Spleen (tissue), 11 donors: ENCODE data around the gene RSL1D1. TPM values are rescaled to one million over a fixed set of nuclear protein-coding genes. Genes with fewer than 3 reads are reported as not detected.
A peak's percentile ranks its signal among the peaks of the same experiment; 100 is the strongest.

ENCODE experiments used
- DNase-seq: peaks from one replicate; pipeline ENCODE4 v3.0.0-alpha.2; 2020
- H3K27ac ChIP-seq, 8 donors: fragments of 200-600 bp; sonication (generic) in 7 of 8; 1 replicate in 4 of 8; 2 replicates in 4 of 8; pipeline versions ENCODE4 v1.5.0 to v1.8.0; 2016 to 2021; ENCODE audit warnings: inconsistent platforms in 4 of 8, mild to moderate bottlenecking in 4 of 8, moderate library complexity in 1 of 8
- H3K27me3 ChIP-seq, 7 donors: fragments of 200-600 bp; sonication (generic) in 6 of 7; replicated peaks in 1 of 7; 1 replicate in 4 of 7; 2 replicates in 3 of 7; pipeline versions ENCODE4 v1.5.0 to v1.8.0; 2016 to 2021; ENCODE audit warnings: inconsistent platforms in 3 of 7, mild to moderate bottlenecking in 1 of 7
- H3K36me3 ChIP-seq, 6 donors: fragments of 200-600 bp; sonication (generic) in 5 of 6; 1 replicate in 4 of 6; 2 replicates in 2 of 6; pipeline versions ENCODE4 v1.5.0 to v1.8.0; 2016 to 2021; ENCODE audit warnings: inconsistent platforms in 2 of 6
- H3K4me1 ChIP-seq, 6 donors: fragments of 200-600 bp; sonication (generic) in 5 of 6; 1 replicate in 3 of 6; 2 replicates in 3 of 6; pipeline versions ENCODE4 v1.5.0 to v1.8.0; 2016 to 2021; ENCODE audit warnings: inconsistent platforms in 3 of 6
- H3K4me3 ChIP-seq, 8 donors: fragments of 200-600 bp; sonication (generic) in 7 of 8; 1 replicate in 4 of 8; 2 replicates in 4 of 8; pipeline versions ENCODE4 v1.5.0 to v1.8.0; 2016 to 2021; ENCODE audit warnings: inconsistent platforms in 4 of 8, mild to moderate bottlenecking in 4 of 8, moderate library complexity in 2 of 8
- H3K9me3 ChIP-seq, 8 donors: fragments of 200-600 bp; sonication (generic) in 7 of 8; 1 replicate in 4 of 8; 2 replicates in 4 of 8; pipeline versions ENCODE4 v1.5.0 to v1.8.0; 2016 to 2021; ENCODE audit warnings: inconsistent platforms in 4 of 8
- POLR2A ChIP-seq, 3 donors: fragments of 450-650 bp; IDR thresholded peaks; one replicate each; pipeline ENCODE4 v1.5.1; 2017; ENCODE audit warnings: antibody characterized with exemption in 3 of 3, mild to moderate bottlenecking in 1 of 3
- POLR2AphosphoS5 ChIP-seq, 3 donors: sonication (generic); formaldehyde crosslinking; IDR thresholded peaks; one replicate each; pipeline ENCODE4 v1.5.1; 2017; ENCODE audit warnings: antibody characterized with exemption in 3 of 3
- WGBS, 5 donors: extraction: QIAGEN DNeasy Blood & Tissue Kit in 3 of 5; methylation state at CpG; one replicate each; pipeline versions ENCODE4 v1.1.5 to v1.1.7; 2013 to 2018; 5-methylcytosine and 5-hydroxymethylcytosine counted together
- intact Hi-C: fragments of 100-400 bp; cut with DNase I; formaldehyde crosslinking; loops from one replicate; pipeline ENCODE4 v1.15.0; 2023; ENCODE audit warnings: low total_unique reads
- polyA plus RNA-seq, 3 donors: library from polyadenylated mRNA; stranded (reverse); fragments of 200-250 nt; gene quantifications; one replicate each; pipeline ENCODE4 v1.2.1, GENCODE V29; 2013
- total RNA-seq, 7 donors: library from RNA; depleted of rRNA in 3 of 7; stranded (reverse); fragments of >200 nt in 3 of 7; fragmentation: NEBNext Ultra II Directional in 4 of 7; extraction: Animal tissue kit (Norgen Biotek cat#: 25700) in 4 of 7; gene quantifications; one replicate each; pipeline versions ENCODE4 v1.1.0 to v1.2.1, GENCODE V29; 2016 to 2021
- TF ChIP-seq, protein P1 (sequence below), 11 experiments: fragments of 200-600 bp in 7 of 11; fragments of 450-650 bp in 4 of 11; sonication (generic) in 4 of 11; IDR thresholded peaks in 8 of 11; conservative IDR thresholded peaks in 3 of 11; 1 replicate in 7 of 11; 2 replicates in 4 of 11; pipeline versions ENCODE4 v1.4.0 to v1.8.0; 2016 to 2021; ENCODE audit warnings: antibody characterized with exemption in 11 of 11, inconsistent platforms in 4 of 11, mild to moderate bottlenecking in 1 of 11
- donor health status: healthy with polysubstance abuse.
- donor health status: DM: no; HTN: no; CAD: no; lungs with moderate emphysema.
- donor health status: DM: no; HTN: no; CAD: no.
- donor health status: Bipolar disorder and iron deficiency.
- donor health status: healthy.
- donor health status: DM: no; HTN: no; CAD: no.
- donor health status: DM: yes; HTN: yes; CAD: no.

Gene RSL1D1
- total and polyA plus RNA-seq, 10 donors = 75.6 to 135 (median 112) TPM

GRCh38 chr16:11868412-11868980, 17.2 kb upstream of the RSL1D1 start:
- H3K27ac ChIP-seq = no peak overlapping the region
- H3K4me3 ChIP-seq = no peak overlapping the region
- WGBS, 5 donors = 69 to 84% (median 76%) methylated on average over 2 of the region's 2 CpGs
- no peak for DNase-seq
- H3K36me3 ChIP-seq = peaks cover 0 to 59% (median 29%) of the 10 kb centered on the region in 6 donors
- no peaks in the 10 kb centered on the region for H3K9me3 ChIP-seq
- H3K4me1 ChIP-seq = peaks cover 0 to 18% (median 0%) of the 10 kb centered on the region in 6 donors
- TF ChIP-seq, protein P1, sequence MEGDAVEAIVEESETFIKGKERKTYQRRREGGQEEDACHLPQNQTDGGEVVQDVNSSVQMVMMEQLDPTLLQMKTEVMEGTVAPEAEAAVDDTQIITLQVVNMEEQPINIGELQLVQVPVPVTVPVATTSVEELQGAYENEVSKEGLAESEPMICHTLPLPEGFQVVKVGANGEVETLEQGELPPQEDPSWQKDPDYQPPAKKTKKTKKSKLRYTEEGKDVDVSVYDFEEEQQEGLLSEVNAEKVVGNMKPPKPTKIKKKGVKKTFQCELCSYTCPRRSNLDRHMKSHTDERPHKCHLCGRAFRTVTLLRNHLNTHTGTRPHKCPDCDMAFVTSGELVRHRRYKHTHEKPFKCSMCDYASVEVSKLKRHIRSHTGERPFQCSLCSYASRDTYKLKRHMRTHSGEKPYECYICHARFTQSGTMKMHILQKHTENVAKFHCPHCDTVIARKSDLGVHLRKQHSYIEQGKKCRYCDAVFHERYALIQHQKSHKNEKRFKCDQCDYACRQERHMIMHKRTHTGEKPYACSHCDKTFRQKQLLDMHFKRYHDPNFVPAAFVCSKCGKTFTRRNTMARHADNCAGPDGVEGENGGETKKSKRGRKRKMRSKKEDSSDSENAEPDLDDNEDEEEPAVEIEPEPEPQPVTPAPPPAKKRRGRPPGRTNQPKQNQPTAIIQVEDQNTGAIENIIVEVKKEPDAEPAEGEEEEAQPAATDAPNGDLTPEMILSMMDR (IDR thresholded peaks at IDR 0.05 in 8 of 11, conservative IDR thresholded peaks at IDR 0.05 in 3 of 11) = no peak
- TF ChIP-seq POLR2A (IDR thresholded peaks at IDR 0.05) = no peak
- peak in 1 of 3 donors; percentile 24 for TF ChIP-seq POLR2AphosphoS5 (IDR thresholded peaks at IDR 0.05)
- no peaks in the 10 kb centered on the region for H3K27me3 ChIP-seq
- intact Hi-C loops = no loop called here

- Histone ChIP-seq H3K9me3 (no peaks in the 10 kb centered on the region), H3K4me1 (peaks cover 0 to 7% (median 0%) of the 10 kb centered on the region in 6 donors), H3K36me3 (peaks cover 0 to 2% (median 0%) of the 10 kb centered on the region in 6 donors), H3K27me3 (no peaks in the 10 kb centered on the region), H3K4me3 (no peak overlapping the region), H3K27ac (no peak overlapping the region)
- intact Hi-C loops = no loop called here
- DNase-seq = no peak
- 90 to 97% (median 92%) methylated on average over 2 of the region's 2 CpGs for WGBS, 5 donors
- TF ChIP-seq POLR2A (IDR thresholded peaks at IDR 0.05) = no peak
- no peak for TF ChIP-seq POLR2AphosphoS5 (IDR thresholded peaks at IDR 0.05)
- TF ChIP-seq, protein P1 (IDR thresholded peaks at IDR 0.05 in 8 of 11, conservative IDR thresholded peaks at IDR 0.05 in 3 of 11) = no peak
These were observed 11.1 kb upstream of the RSL1D1 start for GRCh38 chr16:11862489-11862888.

DNA sequence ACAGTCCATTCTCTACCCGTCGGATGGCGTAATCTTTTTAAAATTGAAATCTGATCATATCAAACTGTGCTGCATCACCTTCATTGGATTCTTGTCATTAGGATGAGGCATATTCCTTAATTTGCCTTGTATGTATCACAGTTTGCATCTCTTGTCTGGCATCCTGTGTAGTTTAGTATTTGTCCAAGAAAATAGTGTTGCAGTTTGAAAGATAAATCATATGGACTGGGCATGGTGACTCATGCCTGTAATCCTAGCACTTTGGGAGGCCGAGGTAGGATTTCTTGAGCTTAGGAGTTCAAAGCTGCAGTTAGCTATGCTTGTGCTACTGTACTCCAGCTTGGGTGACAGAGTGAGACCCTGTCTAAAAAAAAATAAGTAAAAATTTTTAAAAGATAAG, 5.8 kb upstream of the RSL1D1 start:
- H3K4me3 ChIP-seq = no peak overlapping the region
- WGBS, 5 donors = 71 to 96% (median 80%) methylated on average over 4 of the region's 4 CpGs
- DNase-seq = no peak
- no peak overlapping the region for H3K27ac ChIP-seq
- no peaks in the 10 kb centered on the region for H3K9me3 ChIP-seq
- TF ChIP-seq, protein P1 (IDR thresholded peaks at IDR 0.05 in 8 of 11, conservative IDR thresholded peaks at IDR 0.05 in 3 of 11) = no peak
- TF ChIP-seq POLR2AphosphoS5 (IDR thresholded peaks at IDR 0.05) (no peak), POLR2A (IDR thresholded peaks at IDR 0.05) (no peak)
- intact Hi-C loops = loop anchor here (10.0 kb wide), 1 partner anchor 208 kb away; no protein-coding TSS in a partner anchor
- peaks cover 7 to 34% (median 23%) of the 10 kb centered on the region in 6 donors for H3K4me1 ChIP-seq
- no peaks in the 10 kb centered on the region for H3K27me3 ChIP-seq
- peaks cover 0 to 5% (median 0%) of the 10 kb centered on the region in 6 donors for H3K36me3 ChIP-seq

- peaks cover 16 to 69% (median 57%) of the 10 kb centered on the region in 6 donors for H3K4me1 ChIP-seq
- H3K4me3 ChIP-seq = peak overlapping the region; percentile 81 to 99 (median 96)
- peak overlapping the region; percentile 80 to 94 (median 88) for H3K27ac ChIP-seq
- H3K27me3 ChIP-seq = no peaks in the 10 kb centered on the region
- DNase-seq = no peak
- no peaks in the 10 kb centered on the region for H3K9me3 ChIP-seq
- intact Hi-C loops = loop anchor here (10.0 kb wide), 1 partner anchor 213 kb away; no protein-coding TSS in a partner anchor
- 45 to 58% (median 52%) methylated on average over 33 of the region's 33 CpGs for WGBS, 5 donors
- no peak for TF ChIP-seq POLR2A (IDR thresholded peaks at IDR 0.05)
- TF ChIP-seq, protein P1 (IDR thresholded peaks at IDR 0.05 in 8 of 11, conservative IDR thresholded peaks at IDR 0.05 in 3 of 11) = no peak
- peaks cover 0 to 31% (median 22%) of the 10 kb centered on the region in 6 donors for H3K36me3 ChIP-seq
These were observed 909 bp upstream of the RSL1D1 start for GRCh38 chr16:11852092-11852809.
